ENCODE results near the gene EPN2.
"Not testable (repeated sequence)": the region's sequence is repeated elsewhere in the genome, so short reads cannot be mapped to it uniquely, and the experiment has no call there.

Gene EPN2

DNA sequence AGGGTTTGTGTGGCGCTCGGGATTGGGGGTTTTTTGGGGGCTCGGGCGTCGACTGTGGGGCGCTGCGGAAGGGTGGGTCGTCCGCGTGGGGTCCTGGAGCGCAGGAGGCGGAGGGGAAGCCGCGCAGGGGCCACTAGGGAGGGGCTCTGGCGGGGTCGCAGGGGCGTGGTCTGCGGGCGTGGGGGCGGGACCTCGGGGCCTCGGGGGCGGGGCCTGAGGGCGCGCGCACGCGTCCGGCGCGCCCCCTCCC lies at the start of gene EPN2:
Gene EPN2 (plus strand): TSS at position 228 of the 250 bp plus-strand sequence. CDS start 45,754 bp downstream, outside the sequence.
- H4K20me1 ChIP-seq: peaks cover 0 to 17% (median 6%) of the 10 kb centered on the region in 11 experiments; a peak in 7 of 22 replicates
- H3K27me3 ChIP-seq: peaks cover 25 to 38% (median 33%) of the 10 kb centered on the region in 11 experiments
- H3K4me2 ChIP-seq: peak within 1 kb of the TSS; percentile 75 to 88 (median 80)
- H3K9me3 ChIP-seq (replicated peaks in 1 of 11); H3K4me1 ChIP-seq; H3K36me3 ChIP-seq: not testable (repeated sequence)
- H3K4me3 ChIP-seq: peak within 1 kb of the TSS; percentile 62 to 78 (median 68)
- peak within 1 kb of the TSS in 7 of 11 experiments; percentile 26 to 66 (median 48); a peak in 12 of 22 replicates for H3K27ac ChIP-seq
- peak within 1 kb of the TSS; percentile 59 to 82 (median 72); a peak in 21 of 22 replicates for H3K9ac ChIP-seq

DNA sequence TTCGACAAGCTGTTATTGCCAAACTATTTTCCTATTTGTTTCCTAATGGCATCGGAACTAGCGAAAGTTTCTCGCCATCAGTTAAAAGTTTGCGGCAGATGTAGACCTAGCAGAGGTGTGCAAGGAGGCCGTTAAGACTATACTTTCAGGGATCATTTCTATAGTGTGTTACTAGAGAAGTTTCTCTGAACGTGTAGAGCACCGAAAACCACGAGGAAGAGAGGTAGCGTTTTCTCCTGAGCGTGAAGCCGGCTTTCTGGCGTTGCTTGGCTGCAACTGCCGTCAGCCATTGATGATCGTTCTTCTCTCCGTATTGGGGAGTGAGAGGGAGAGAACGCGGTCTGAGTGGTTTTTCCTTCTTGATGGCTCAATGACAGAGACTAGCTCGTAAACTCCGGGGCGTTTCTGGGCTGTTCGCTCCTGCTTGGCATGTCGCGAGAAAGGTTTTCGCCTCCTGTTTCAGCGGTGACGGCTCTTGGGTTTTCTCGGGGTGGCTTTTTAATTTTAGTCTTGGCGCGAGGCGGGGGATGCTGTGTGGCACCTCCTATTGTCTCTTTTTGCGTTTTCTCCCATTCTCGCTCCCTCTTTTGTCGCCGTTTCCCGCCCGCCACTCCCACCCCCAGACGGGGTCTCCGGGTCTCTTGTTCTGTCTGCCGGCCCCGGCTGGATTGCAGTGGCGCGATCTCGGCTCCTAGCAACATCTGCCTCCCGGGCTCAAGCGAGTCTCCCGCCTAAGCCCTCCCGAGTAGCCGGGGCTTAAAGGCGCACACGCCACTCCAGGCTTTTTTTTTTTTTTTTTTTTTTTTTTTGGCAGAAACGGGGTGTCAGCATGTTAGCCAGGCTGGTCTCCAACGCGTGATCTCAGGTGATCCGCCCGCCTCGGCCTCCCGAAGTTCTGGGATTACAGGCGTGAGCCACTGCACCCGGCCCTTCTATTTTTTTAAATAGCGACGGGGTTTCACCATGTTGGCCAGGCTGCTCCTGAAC lies 49.0 kb upstream of the EPN2 start:
- Histone ChIP-seq H3K9ac (peak overlapping the region in 3 of 11 experiments; percentile 50 to 55 (median 51); a peak in 2 of 22 replicates), H3K27ac (0 out of 22 replicates have a peak overlapping the region, but pooled peaks of 2 of the 11 experiments have one; percentile 46 to 50)
- not testable (repeated sequence) for H3K4me3 ChIP-seq; H3K36me3 ChIP-seq; H3K27me3 ChIP-seq; H4K20me1 ChIP-seq; H3K4me2 ChIP-seq; H3K4me1 ChIP-seq; H3K9me3 ChIP-seq (replicated peaks in 1 of 11)

DNA sequence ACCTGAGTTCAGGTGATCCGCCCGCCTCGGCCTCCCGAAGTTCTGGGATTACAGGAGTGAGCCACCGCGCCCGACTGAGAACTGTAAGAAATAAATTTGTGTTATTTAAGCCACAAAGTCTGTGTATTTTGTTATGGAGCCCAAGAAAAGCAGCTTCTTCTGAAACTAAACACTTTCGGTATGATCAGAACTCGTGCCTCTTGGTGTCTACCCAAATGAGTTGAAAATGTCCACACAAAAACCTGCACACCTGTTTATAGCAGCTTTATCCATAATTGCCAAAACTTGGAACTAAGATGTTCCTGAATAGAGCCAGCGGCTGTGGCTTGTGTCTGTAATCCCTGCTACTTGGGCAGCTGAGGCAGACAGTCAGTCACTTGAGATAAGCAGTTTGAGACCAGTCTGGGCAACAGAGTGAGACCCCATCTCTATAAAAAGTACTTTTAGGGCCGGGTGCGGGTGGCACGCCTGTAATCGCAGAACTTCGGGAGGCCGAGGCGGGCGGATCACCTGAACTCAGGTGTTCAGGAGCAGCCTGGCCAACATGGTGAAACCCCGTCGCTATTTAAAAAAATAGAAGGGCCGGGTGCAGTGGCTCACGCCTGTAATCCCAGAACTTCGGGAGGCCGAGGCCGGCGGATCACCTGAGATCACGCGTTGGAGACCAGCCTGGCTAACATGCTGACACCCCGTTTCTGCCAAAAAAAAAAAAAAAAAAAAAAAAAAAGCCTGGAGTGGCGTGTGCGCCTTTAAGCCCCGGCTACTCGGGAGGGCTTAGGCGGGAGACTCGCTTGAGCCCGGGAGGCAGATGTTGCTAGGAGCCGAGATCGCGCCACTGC lies 48.1 kb upstream of the EPN2 start:
- not testable (repeated sequence) for H3K4me2 ChIP-seq; H3K36me3 ChIP-seq; H4K20me1 ChIP-seq; H3K9ac ChIP-seq; H3K4me1 ChIP-seq; H3K27me3 ChIP-seq; H3K27ac ChIP-seq; H3K4me3 ChIP-seq; H3K9me3 ChIP-seq (replicated peaks in 1 of 11)

DNA sequence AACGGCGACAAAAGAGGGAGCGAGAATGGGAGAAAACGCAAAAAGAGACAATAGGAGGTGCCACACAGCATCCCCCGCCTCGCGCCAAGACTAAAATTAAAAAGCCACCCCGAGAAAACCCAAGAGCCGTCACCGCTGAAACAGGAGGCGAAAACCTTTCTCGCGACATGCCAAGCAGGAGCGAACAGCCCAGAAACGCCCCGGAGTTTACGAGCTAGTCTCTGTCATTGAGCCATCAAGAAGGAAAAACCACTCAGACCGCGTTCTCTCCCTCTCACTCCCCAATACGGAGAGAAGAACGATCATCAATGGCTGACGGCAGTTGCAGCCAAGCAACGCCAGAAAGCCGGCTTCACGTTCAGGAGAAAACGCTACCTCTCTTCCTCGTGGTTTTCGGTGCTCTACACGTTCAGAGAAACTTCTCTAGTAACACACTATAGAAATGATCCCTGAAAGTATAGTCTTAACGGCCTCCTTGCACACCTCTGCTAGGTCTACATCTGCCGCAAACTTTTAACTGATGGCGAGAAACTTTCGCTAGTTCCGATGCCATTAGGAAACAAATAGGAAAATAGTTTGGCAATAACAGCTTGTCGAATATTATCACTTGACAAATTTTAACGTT lies 47.3 kb upstream of the EPN2 start:
- not testable (repeated sequence) for H3K27ac ChIP-seq; H3K4me2 ChIP-seq; H3K36me3 ChIP-seq; H3K4me3 ChIP-seq; H3K27me3 ChIP-seq; H3K9me3 ChIP-seq (replicated peaks in 1 of 11); H3K9ac ChIP-seq; H4K20me1 ChIP-seq; H3K4me1 ChIP-seq

DNA sequence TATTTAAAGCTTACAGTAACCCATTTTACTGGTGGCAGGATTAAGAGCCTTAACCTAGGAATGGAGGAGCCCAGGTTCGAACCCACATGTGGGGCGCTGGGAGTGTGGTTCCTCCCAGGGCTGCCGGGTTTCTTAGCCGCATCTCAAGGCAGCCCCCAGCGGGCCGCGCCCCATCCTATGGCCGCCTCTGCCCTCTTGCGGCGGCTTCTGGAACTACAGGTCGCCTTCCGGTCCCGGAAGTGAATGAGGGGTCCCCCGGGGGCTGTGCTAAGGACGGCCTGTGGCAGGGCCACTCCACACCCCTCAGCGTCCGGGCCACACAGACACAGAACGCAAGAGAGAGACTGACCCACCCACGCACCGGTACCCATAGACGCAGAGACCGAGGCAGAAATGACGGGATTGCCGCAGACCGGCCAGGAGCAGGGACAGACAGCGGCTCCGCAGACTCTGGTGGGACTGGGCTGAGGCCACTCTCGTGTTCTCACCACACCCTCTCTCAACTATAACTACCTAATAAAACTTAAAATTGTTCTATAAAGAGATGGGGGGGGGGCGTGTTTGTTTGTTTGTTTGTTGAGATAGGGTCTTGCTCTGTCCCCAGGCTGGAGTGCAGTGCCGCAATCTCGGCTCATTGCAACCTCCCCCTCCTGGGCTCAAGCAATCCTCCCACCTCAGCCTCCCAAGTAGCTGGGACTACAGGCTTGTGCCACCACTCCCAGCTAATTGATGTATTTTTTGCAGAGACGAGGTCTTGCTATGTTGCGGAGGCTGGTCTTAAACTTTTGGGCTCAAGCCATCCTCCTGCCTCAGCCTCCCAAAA lies 40.6 kb upstream of the EPN2 start:
- not testable (repeated sequence) for H3K27me3 ChIP-seq; H3K4me3 ChIP-seq; H4K20me1 ChIP-seq; H3K4me2 ChIP-seq; H3K4me1 ChIP-seq; H3K9ac ChIP-seq; H3K36me3 ChIP-seq; H3K9me3 ChIP-seq (replicated peaks in 1 of 11); H3K27ac ChIP-seq

DNA sequence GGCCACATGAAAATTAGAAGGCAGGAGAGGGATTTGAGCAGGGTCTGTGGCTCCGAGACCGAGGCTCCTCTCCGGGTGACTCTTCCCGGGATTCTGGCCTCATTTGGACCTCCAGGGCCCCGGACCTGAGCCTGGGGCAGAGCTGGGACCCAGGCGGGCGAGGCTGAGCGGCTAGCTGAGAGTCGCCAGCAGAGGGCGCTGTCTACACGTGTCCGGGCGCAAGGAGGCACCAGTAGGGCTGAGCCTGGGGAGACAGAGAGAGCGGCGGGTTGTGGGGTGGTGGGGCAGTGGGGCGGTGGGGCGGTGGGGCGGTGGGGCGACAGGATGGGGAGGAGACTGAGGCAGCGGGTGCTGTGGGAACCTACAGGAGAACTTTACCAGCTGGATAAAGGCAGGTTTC lies 34.7 kb upstream of the EPN2 start:
- H3K9me3 ChIP-seq (replicated peaks in 1 of 11); H3K27me3 ChIP-seq; H3K4me3 ChIP-seq; H3K9ac ChIP-seq; H4K20me1 ChIP-seq; H3K4me2 ChIP-seq; H3K27ac ChIP-seq; H3K36me3 ChIP-seq; H3K4me1 ChIP-seq: not testable (repeated sequence)

DNA sequence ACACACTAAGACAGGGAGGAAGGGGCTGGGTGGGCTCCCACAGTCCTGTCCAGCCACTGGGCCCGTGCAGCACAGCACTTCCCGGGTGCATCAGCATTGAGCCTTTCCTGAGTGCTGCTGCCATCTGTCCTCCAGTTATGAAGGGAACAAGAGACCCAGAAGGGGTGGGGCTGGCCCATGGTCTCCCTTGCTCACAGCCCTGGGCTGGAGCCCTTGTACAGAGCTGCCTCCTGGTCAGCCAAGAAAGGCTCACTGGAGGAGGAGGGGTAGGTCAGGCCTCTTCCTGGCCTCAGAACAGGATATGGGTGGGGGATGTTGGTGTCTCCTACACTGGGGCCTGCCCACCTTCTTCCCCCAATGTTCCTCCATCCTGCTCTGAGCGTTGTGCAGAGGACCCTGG lies 33.7 kb upstream of the EPN2 start:
- not testable (repeated sequence) for H3K36me3 ChIP-seq; H3K4me1 ChIP-seq; H4K20me1 ChIP-seq; H3K4me3 ChIP-seq; H3K4me2 ChIP-seq; H3K9me3 ChIP-seq (replicated peaks in 1 of 11); H3K27ac ChIP-seq; H3K27me3 ChIP-seq; H3K9ac ChIP-seq

DNA sequence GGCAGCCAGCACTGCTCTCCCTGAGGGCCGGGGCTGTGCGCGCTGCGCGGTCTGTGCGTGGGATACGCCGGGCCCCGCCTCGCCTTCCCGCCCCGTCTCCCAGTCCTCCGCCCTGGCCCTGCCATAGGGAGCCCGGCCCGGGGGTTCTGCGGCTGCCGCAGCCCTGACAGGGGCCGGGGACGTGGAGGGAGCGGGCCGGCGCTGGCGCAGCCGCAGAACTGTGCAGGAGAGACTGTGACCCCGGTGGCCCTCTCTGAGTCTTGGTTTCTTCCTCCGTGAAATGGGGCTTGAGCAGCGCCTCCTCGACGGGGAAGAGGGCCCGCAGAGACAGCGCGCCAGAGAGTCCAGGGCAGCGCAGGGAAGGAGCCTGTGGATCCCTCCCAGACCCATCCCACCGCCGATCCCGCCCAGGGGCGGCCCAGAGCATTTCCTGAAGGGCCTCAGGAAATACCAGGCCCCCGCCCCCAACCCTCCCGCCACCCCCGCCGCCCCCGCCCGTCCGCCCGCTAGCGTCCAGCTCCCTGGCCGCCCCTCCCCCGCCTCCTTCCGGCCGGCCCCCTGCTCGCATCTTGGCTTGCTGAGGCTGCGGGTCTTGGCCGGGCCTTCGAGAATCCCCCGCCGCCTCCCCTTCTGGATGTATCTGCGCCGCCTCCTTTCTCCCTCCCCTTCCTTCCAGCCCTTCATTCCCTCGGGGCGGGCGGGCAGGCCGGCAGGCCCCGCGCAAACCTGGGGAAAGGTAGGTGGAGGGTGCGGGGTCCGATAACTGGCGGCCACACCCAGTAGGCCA lies 21.9 kb upstream of the EPN2 start:
- H3K4me2 ChIP-seq, H3K9ac ChIP-seq: not testable (repeated sequence)

DNA sequence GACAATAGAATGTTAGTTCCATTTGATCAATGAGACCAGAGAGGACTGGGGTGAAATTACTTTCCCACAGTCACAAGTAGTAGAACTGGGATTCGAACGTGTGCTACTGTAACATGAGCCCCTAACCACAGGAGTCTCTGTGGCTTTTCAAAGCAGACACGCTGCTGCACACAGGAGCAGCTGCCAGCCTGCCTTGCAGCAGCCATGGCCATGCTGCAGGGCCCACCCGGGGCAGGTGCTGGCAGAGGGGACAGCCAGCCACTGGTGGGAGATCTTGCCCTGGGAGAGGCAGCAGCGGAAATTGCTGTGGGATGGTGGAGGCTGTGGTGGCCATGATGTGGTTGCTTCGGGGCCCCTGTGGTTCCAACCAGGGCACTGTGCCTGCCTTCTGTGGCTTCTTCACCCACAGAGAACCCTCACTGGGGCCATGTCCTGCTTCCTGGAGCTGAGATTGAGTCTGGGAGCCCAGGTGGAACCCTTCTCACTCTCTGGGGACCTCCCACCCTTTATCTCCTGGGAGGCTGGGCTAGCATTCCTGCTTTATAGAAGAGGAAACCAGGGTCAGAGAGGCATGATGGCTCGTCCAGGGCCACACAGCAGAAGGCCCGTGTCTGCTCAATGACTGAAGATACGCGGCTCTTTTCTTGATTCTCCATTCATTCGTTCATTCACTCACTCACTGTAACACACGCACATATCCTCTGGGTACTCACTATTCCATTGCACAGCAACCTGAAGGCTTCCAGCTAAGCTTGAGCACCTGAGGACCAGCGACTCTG lies 20.8 kb upstream of the EPN2 start:
- not testable (repeated sequence) for H3K4me1 ChIP-seq; H3K27me3 ChIP-seq; H3K27ac ChIP-seq; H3K4me2 ChIP-seq; H4K20me1 ChIP-seq; H3K9ac ChIP-seq; H3K9me3 ChIP-seq (replicated peaks in 1 of 11); H3K36me3 ChIP-seq; H3K4me3 ChIP-seq

More for the DNA sequence above, 21.9 kb upstream of the EPN2 start:
- H3K4me3 ChIP-seq; H3K27ac ChIP-seq; H4K20me1 ChIP-seq; H3K36me3 ChIP-seq; H3K9me3 ChIP-seq (replicated peaks in 1 of 11); H3K27me3 ChIP-seq; H3K4me1 ChIP-seq: not testable (repeated sequence)

DNA sequence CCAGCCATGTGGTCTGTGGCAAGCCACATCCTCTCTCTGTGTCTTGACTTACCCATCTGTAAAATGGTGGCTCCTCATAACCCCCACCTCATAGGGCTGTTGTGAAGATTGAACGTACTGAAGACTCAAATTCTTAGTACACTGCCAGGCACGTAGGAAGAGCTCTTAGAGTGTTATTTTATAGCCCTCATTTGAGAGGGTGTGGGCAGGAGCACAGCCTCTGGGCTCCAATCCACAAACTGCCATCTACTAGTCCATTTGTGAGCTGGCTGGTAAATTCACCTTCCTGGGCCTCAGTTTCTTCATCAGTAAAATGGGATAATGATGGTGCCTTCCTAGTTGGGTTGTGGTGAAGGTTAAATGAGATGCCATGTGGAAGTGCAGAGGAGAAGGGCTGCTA lies 18.3 kb upstream of the EPN2 start:
- not testable (repeated sequence) for H3K27ac ChIP-seq; H3K4me2 ChIP-seq; H3K9me3 ChIP-seq (replicated peaks in 1 of 11); H3K27me3 ChIP-seq; H3K9ac ChIP-seq; H4K20me1 ChIP-seq; H3K36me3 ChIP-seq; H3K4me1 ChIP-seq; H3K4me3 ChIP-seq

DNA sequence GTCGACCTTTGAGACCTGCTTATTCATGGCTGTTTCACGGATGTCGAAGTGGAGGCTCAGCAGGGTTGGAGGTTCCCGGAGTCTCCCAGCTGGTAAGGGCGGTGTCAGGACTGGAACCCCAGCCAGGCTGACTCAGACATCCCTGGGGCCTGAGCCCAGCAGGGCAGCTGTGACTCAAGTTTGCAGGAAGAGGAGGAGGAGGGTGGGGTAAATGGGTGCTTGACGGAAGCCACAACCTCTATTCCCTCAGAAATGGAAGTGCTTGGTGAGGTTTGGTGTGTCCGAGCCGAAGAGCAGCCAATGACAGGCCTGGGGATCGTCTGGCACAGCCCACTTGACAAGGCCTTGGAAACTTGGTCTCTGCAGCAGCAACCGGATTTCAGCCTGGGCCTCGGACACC lies 17.8 kb upstream of the EPN2 start:
- H3K4me1 ChIP-seq, H3K36me3 ChIP-seq, H4K20me1 ChIP-seq: not testable (repeated sequence)

DNA sequence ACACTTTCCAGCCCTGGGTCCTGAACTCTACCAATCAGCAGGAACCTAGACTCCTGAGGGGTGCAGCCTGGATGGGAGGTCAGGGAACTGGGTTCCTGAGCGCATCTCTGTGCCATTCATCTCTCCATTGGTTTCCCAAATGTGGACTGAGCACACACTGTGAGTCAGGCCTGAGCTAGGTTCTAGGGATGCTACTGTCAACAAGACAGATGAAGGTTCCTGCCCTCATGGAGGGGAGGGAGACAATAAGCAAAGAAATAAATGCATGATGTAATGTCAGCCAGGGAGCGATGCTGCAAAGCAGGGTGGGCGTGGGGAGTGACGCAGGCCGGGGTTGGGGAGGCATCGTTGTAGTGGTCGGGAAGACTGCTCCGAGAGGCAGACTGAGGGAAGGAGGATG lies 17.0 kb upstream of the EPN2 start:
- not testable (repeated sequence) for H4K20me1 ChIP-seq; H3K27me3 ChIP-seq; H3K9me3 ChIP-seq (replicated peaks in 1 of 11); H3K4me3 ChIP-seq; H3K4me1 ChIP-seq; H3K9ac ChIP-seq; H3K36me3 ChIP-seq; H3K4me2 ChIP-seq; H3K27ac ChIP-seq

More for the DNA sequence above, 17.8 kb upstream of the EPN2 start:
- not testable (repeated sequence) for H3K9ac ChIP-seq; H3K27me3 ChIP-seq; H3K27ac ChIP-seq; H3K9me3 ChIP-seq (replicated peaks in 1 of 11); H3K4me3 ChIP-seq; H3K4me2 ChIP-seq
